Astrocyte of the spinal cord (primary cell): ENCODE measurements around the gene NUP210.

Source experiments
- DNase-seq: peaks from one replicate; pipeline ENCODE4 v3.0.0; 2011; ENCODE audit warnings: low read depth, low spot score
- H3K4me3 ChIP-seq: 2 replicates; pipeline ENCODE4 v1.5.1; 2011; ENCODE audit warnings: low read depth, mild to moderate bottlenecking, low read length, moderate library complexity
- in situ Hi-C: cut with HindIII; loops from 2 replicates; pipeline ENCODE4 v1.10.0; 2017; ENCODE audit warnings: low sequenced_read_pairs
- TF ChIP-seq, protein P1 (sequence below): IDR thresholded peaks from 2 replicates; pipeline ENCODE4 v1.5.1; 2012; ENCODE audit warnings: low read depth, mild to moderate bottlenecking, low read length, inconsistent platforms

The NUP210 gene

DNA sequence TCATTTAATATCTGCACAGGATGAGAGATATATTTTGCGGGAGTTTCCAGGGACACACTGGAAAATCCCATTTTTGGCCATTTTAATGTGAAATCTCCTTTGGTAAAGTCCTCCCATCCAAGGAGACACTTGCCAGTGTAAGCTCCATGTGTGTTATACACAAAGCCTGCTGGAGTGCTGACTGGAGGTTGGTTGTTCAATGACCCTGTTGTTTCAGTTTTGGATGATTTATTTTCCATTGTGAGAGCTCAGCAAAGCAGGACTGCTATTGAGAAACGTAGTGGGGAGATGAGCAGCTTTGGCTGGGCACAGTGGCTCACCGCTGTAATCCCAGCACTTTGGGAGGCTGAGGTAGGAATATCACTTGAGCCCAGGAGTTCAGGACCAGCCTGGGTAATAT is 127.7 kb downstream of the NUP210 start:
- TF ChIP-seq, protein P1, sequence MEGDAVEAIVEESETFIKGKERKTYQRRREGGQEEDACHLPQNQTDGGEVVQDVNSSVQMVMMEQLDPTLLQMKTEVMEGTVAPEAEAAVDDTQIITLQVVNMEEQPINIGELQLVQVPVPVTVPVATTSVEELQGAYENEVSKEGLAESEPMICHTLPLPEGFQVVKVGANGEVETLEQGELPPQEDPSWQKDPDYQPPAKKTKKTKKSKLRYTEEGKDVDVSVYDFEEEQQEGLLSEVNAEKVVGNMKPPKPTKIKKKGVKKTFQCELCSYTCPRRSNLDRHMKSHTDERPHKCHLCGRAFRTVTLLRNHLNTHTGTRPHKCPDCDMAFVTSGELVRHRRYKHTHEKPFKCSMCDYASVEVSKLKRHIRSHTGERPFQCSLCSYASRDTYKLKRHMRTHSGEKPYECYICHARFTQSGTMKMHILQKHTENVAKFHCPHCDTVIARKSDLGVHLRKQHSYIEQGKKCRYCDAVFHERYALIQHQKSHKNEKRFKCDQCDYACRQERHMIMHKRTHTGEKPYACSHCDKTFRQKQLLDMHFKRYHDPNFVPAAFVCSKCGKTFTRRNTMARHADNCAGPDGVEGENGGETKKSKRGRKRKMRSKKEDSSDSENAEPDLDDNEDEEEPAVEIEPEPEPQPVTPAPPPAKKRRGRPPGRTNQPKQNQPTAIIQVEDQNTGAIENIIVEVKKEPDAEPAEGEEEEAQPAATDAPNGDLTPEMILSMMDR, result no peak
- H3K4me3 ChIP-seq, result no peak overlapping the region
- in situ Hi-C loops, result no loop called here
- no peak for DNase-seq

DNA sequence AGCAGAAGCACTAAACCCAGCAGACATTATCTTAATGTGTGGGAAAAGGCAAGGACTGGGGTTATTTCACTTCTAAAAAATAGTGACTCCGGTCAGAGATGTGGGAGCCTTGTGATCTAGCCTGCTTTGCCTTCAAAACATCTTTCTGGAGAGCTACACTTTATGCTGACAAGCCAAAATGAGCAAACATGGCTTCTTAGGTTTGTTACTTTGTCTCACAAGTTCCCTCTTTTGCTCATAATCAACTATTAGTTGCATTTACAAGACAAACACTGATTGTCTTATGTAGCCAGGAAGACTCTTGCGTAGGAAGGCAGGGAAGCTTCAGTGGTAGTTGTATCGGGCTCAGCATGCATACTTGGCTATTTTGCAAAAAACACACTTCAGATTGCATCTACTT is 129.2 kb downstream of the NUP210 start:
- TF ChIP-seq, protein P1, result no peak
- DNase-seq, result no peak
- in situ Hi-C loops, result no loop called here
- no peak overlapping the region for H3K4me3 ChIP-seq

DNA sequence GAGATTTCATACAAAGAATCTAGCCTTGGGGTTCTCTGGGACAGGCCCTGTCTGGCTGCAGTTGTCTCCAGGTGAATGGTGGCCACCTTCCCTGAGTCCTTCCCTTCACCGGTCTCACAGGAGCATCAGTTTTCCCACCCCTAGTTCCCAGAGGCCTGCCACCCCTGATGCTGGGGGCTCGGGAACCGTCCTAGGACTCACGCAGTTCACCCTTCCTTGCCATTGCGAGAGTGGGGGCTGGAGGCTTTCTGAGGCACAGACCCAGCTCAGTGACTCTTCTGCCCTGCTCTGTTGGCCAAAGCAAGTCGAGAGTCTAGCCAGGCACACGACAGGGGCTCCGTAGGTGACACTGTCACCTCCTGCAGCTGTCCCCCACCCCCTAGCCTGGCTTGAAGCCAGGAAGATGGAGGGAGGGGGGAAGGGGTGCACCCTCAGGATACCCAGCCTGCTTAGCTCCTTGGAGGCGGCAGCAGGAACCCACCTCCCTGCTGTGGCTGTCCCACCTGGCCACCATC is 130.3 kb downstream of the NUP210 start:
- no peak for DNase-seq
- TF ChIP-seq, protein P1, result no peak
- H3K4me3 ChIP-seq, result no peak overlapping the region
- in situ Hi-C loops, result no loop called here

DNA sequence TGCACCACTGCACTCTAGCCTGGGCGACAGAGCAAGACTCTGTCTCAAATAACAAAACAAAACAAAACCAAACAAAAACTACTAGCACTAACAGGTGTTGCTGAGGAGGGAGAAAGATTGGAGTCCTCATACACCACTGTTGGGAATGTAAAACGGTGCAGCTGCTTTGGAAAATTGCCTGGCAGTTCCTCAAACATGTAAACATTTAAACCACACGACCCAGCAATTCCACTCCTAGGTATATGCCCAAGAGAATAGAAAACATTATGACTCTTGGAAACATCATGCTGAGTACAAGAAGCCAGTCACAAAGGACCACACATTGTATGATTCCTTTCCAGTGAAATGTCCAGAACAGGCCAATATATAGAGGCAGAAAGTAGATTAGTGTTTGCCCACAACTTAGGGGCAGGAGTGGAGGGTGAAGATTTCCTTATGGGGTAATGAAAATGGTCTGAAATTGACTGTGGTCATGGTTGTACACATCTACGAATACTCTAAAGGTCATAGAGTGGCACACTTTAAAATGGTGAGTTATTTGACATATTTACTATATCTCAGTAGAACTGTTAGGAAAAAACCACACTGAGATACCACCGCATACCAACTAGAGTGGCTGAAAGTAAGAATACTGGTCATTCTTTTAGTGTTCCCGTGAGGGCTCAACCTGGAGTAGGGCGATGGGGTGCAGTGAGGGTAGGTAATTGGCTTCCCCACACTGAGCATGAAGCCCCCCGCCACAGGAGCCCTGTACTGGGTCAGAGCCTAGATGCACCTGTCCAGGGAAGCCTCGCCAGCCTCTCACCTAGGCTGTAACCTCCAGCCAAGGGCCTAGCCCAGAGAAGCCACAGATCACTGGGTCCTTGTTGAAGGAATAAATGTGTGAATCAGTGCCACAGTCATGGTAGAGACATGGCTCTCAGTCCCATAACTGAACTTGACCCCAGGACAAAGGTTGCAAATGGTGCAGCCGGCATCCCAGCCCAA is 131.1 kb downstream of the NUP210 start:
- no peak for DNase-seq
- no peak overlapping the region for H3K4me3 ChIP-seq
- in situ Hi-C loops, result no loop called here
- TF ChIP-seq, protein P1, result no peak

DNA sequence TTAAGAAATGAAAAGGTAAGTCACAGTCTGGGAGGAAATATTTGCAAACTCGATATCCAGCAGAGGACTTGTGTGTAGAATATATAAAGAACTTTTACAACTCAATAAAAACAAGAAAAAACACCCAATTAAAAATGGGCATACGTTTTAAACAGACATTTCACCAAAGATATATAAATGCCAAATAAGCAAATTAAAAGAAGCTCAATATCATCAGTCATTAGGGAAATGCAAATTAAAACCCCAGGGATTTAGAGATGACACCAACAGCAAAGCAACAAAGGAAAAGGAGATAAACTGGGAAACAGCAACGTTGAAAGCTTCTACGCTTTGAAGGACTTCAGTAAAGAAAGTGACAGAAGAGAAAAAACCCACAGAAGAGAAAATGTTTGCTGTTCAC is 132.3 kb downstream of the NUP210 start:
- TF ChIP-seq, protein P1, result no peak
- in situ Hi-C loops, result no loop called here
- no peak for DNase-seq
- H3K4me3 ChIP-seq, result no peak overlapping the region

DNA sequence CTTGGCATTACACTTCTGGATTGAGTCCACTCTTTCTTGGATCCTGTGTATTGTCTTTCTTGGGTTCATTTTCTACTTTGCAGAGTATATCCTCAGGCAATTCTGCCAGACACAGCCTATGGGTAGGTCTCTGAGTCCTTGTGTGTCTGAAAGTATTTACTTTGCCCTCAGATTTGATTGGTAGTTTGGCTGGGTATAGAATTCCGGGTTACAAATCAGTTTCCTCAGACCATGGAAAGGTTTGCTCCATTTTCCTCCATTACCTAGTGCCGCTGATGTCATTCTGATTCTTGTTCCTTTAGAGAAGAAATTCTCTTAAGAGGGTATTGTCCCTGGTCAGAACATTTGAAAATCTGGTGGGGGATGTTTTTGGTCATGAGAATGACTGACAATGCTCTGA is 133.2 kb downstream of the NUP210 start:
- in situ Hi-C loops, result no loop called here
- TF ChIP-seq, protein P1, result no peak
- H3K4me3 ChIP-seq, result no peak overlapping the region
- DNase-seq, result no peak
